Measurements from ENCODE around the gene PSMD5.

- TF ChIP-seq CTCF (IDR thresholded peaks at IDR 0.05) (no peak), POLR2A (IDR thresholded peaks at IDR 0.05) (no peak)
Measured at GRCh38 chr9:120888626-120889025, 45.9 kb upstream of the PSMD5 start.
